SHP77 (cell line): Measurements from ENCODE around the gene ABLIM2.
"Not testable (repeated sequence)": the region's sequence is repeated elsewhere in the genome, so short reads cannot be mapped to it uniquely, and the experiment has no call there.

ENCODE experiments used
- DNase-seq, 2 experiments: peaks; one replicate each; lab custom pipeline; 2025; lab: John Stamatoyannopoulos, UW

ABLIM2 gene

DNA sequence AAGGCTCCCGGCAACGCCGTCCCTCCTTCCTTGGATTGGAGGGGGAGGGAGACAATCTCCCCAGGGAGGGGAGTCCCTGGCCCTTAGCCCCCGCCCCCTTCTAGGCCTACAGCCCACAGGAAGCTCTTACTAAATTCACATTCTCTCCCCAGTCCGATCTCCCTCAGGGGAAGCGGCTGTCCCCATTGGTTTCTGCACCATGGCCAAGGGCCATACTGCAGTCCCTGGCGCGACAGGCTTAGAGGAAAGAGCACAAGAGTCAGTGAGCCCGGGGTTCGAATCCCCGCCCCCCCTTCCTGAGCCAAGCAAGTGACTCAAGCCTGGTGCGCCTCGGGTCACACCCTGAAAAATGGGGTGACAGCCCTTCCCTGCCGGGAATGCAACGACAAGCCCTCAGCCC, 1.1 kb downstream of the ABLIM2 start:
- no peak for DNase-seq

DNA sequence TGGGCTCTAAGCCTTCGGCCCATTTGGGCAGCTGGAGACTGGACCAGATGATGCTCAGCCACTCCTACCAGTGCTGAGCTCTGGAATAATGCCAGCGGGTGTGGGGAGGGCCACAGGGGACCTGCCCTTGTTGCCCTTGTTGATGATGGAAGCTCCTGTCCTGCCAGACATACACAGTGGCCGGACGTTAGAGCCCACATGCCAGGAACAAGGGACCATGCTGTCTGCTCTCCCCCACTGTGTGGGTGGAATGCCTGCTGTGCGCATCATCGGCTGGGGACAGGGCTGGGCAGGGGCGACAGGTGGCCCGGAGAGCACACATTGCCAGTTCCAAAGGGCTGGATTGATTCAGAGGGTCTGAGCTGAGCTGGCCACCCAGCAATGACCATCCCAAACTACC, 2.0 kb downstream of the ABLIM2 start:
- no peak for DNase-seq

DNA sequence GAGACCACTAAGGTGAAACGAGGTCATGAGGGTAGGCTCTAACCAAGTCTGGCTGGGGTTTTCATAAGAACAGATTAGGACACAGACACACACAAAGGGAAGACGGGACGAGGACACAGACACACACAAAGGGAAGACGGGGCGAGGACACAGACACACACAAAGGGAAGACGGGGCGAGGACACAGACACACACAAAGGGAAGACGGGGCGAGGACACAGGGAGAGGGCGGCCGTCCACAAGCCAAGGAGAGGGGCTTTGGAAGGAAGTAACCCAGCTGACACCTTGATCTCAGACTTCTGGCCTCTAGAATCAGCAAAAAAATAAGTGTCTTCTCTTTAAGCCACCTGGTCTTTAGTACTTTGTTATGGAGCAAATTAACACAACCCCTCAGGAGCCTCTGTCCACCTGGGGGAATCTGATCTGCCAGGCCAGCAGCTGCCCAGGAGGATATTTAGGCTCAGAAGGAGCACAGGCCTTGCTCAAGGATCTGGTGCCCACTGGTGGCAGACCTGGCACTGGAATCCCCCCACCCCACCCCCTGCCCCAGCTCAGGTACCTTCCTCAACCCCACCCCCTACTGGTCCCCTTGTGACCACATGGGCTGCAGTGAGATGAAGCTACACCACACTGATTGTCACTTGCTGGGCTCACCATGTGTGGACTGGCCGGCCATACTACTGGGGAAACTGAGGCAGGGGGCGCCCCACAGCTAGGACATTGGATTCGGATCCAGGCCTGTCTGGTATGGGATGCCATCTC, 2.8 kb downstream of the ABLIM2 start:
- no peak for DNase-seq

DNA sequence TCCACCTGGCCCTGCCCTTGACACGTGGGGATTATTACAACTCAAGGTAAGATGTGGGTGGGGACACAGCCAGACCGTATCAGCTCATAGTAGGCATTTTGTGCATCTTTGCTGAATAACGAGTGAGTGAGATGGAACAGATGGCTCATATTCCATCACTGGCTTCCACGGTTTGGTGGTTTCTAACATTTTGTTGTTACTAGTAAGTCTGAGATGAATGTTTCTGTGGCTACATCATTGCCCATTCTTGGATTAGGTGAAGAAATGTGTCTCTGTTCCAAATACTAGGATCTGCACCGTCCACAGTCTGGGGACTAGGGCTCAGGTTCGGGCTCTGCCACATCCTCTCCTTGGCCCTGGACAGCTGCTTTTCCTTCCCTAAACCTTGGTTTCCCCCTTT, 3.6 kb downstream of the ABLIM2 start:
- DNase-seq = no peak

DNA sequence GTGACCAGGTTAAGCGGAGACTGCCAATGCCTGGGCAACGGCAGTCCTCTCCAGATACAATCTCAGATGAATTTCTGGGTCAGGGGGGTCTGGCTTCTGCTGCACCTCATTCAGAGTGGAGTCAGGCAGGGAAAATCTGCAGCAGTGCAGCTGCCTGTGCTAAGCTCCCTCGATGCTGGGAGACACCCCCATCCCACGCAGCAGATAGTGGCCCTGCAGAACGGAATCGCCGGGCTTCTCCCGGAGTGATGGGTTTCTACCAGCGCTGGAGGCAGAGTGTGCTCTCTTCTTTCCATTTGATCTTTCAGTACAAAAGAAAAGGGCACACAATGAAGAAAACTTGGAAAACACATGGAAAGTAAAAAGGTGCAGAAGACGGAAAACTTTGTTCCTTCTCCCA, 5.2 kb downstream of the ABLIM2 start:
- no peak for DNase-seq

DNA sequence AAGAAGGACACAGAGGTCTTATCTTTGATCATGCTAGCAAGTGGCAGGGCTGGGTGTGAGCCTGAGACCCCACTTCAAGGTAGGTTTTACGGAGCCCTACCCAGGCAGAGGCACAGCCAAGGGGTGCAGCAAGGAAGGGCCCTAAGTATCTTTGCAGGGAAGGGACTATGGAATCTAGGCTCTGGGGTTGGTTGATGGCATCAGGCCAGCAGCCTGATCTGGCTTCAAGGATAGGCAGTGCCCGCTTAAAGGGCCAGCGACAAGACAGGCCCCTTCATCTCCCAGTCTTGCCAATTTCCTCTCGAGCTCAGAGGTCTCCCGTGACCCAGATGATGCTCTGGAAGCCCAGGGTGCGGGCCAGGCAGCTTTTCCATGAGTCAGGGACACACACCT, 5.8 kb downstream of the ABLIM2 start:
- DNase-seq = no peak

DNA sequence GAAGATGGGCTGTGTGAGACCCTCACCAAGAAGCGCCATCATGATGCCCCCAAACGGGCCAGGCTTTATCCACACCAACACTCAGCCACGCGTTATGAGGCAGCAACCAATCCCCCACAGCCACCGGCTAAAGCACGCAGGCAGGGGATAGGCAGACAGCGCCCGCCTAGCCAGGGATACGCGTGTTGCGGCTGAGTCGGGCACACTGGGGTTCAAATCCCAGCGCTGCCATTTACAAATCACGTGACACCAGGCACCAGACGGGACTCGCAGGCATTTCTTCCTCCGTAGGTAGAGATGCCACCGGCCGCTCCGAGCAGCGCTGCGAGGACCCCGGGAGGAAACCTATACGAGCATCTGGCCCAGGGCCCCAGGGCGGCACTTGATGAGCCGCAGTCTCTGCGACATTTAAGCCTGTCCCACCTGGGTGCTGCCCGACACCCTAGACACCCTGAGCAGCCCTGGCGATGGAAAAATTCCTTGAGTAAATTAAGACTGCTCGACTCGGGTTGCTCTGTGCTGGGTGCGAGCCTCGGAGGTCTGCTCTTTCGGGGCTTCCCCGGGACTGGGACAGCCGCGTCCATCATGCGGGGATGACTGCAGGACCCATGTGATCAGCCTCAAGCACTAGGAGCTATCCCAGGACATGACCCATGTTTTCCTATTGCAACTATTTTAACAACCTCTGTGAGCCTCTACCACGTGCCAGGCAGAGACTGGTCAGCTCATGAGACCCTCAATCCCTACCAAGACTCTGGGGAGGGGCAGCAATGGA, 6.3 kb downstream of the ABLIM2 start:
- no peak for DNase-seq

DNA sequence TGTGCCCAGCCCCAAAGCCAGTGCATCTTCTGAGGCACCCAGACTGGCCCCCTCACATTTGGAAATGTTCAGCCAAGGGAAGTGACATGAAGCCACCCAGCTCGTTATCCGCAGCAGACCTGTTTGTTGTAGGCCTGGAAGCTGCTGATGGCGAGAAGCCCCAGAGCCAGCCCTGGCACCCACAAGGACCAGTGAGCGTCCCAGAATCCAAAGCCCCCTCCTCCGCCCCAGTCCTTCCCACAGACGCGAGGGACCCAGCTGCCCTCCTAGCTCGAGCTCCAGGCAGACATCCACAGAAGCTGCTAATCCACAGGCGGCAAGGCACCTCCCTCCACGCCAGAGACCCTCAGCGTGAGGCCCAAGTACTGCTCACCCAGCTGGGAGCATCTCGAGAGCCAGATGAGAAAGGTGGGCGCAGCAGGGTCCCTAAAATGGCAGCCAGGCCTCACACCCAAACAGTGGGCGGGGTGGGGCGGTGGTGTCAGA, 7.4 kb downstream of the ABLIM2 start:
- DNase-seq = no peak

DNA sequence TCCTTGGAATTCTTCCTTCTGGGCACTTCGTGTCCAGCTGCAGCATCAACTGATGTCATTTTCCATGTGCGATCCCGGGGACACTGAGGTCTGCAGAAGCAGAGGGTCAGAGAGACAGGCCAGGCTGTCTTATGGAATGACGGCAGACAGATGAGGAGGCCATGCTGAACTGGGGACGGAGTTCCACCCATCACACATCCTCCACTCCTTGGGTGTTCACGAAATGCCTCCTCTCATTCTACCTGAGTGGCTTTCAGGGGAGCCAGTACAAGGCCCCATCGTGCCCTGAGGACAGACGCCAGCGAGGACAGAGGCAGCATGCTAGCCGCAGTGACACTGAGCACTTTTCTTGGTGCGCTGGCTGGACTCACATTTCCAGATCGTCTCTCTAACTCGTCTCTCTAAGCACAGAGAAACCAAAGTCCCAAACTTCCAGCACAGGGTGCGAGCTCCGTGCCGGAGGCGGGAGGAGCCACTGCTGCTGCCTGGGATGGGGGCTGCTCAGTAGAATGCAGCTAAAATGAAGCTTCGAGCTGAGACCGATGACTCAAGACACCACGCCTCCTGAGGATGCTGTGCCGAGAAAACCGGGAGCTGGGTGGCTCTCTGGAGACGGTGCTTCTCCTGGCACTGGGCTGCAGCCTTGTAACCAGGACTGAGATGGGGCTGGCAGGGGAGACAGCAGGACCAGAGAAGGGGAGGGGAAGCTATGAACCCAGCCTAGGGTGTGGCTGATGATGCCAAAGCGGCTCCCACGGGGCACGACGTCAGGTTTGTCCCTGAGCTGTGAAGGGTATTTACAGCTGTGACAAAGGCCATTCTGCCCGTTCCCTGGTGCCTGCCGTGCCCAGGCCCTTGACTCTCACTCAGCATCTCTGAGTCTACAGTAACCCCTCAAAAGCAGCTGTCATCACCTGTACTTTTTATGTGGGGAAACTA, 8.2 kb downstream of the ABLIM2 start:
- no peak for DNase-seq

DNA sequence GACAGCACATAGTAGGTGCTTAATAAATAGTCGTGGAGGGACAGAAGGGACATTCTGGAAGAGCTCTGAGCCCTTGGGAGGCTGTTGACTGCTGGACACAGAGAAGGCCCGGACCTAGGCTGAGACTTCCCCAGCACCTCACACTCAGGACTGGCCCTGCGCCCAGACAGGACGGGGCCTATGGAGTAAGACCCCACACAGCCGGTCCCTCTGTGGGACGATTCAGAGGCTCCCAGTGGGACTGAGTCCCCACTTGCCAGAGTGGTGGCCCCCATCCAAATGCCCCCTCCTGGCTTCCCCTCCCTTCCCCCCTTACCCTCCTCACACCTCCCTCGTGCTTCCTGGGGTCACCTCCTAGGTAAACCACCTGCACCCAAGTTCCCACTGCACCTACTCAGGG, 8.9 kb downstream of the ABLIM2 start:
- DNase-seq = no peak

DNA sequence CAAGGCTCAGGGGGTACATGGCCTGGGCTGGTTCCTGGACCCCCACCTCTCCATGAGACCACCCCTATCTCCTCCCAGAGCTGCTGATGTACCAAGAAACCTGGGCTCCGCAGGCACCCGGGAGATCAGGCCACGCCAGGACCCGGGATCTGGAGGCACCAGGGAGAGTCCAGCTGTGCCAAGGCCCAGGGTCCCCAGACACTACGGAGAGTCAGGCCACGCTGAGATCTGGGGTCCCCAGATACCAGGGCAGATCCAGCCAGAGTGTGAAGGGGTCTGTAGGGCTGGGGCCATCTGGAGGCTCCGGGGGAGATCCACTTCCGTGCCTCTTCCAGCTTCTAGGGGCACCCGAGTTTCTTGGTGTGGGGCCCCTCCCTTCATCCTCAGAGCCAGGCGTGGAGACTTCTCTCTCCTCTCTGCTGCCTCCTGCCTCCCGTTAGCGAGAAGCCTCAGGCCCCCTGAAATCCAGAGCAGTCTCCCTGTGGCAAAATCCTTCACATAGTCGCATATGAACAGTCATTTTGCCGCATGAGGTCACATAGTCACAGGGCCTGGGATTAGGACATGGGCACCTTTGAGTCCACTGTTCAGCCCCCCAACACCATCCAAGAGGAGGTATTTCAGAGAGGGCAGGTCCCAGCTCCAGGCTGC, 9.7 kb downstream of the ABLIM2 start:
- DNase-seq = no peak

DNA sequence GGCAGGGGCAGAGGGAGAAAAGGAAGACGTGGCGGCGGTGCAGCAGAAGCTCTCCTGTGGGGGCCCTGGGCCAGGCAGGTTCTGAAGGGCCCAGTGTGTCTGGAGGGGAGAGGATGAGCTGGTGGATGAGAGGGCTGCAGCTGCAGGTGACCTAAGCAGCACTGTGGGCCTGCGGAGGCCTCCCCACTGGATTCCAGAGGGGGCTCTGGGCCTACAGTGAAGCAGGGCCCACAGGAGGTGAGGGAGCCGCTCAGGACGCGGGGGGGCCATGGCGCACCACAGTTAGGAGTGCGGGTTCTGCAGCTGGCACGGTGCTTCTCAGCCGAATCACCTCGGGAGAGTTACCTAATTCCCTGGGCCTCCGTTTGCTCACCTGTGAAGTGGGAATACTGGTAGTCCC, 10.5 kb downstream of the ABLIM2 start:
- DNase-seq = no peak

DNA sequence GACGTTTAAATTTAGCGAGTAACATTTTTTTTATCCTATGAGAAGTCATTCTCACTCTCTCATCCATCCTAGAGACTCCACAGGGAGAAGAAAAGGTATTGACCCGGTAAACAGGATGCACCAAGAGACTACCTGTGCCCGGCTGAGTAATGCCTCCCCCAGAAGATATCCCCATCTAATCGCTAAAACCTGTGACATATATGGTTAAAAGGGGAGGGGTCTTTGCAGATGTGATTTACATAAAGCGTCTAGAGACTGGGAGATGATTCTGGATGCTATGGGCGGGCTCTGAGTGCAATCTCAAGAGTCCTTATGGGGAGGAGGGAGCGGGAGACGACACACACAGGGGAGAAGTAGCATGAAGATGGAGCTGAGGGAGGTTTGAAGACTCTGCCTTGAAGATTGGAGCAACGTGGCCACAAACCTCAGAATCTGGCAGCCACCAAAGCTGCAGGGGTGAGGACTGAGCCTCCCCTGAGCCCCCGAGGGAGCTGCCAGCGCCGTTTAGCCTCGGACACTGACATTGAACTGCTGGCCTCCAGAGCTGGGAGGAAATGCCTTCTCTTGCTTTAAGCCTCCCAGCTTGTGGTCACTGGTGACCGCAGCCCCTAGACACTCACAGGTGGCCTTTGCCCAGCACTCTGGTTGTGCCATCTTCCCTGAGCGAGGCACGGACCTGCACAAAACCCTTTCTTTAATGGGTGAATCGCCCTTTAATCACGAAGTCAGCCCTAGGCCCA, 11.2 kb downstream of the ABLIM2 start:
- DNase-seq = no peak

DNA sequence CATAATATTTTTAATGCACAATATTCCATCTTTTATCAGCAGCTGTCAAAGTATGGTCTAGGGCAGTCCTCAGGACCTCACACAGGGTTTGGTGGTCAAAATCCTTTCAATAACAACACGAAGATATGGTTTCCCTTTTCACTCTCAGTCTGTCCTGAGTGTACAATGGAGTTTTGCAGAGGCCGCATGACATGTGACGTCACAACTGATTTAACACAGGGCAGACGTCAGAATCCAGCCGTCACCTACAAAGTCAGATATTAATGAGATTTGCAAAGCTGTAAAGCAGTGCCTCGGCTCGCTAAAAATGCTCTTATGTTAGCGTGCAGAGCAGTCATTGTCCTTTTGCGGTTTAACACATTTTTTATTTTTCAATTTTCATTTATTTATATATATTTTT, 12.5 kb downstream of the ABLIM2 start:
- peak in 1 of 2 experiments; percentile 35 for DNase-seq

DNA sequence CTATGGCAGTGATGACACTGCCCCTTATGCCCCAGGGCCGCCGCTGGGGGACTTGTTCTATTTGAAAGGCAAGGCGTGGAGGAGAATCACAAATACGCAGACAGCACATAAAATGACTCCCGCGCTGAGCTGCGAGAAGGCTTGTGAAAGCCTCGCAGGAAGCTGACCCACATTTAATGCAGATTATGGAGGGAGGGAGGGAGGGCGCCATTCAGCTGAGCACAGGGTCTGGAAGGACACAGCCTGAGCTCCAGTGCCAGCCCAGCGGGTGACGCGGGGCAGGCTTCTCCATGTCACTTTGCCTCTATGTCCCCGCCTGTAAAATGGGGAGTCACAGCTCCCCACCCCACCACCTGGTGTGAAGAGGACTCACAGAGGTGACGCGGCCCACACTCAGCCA, 14.3 kb downstream of the ABLIM2 start:
- DNase-seq = no peak

DNA sequence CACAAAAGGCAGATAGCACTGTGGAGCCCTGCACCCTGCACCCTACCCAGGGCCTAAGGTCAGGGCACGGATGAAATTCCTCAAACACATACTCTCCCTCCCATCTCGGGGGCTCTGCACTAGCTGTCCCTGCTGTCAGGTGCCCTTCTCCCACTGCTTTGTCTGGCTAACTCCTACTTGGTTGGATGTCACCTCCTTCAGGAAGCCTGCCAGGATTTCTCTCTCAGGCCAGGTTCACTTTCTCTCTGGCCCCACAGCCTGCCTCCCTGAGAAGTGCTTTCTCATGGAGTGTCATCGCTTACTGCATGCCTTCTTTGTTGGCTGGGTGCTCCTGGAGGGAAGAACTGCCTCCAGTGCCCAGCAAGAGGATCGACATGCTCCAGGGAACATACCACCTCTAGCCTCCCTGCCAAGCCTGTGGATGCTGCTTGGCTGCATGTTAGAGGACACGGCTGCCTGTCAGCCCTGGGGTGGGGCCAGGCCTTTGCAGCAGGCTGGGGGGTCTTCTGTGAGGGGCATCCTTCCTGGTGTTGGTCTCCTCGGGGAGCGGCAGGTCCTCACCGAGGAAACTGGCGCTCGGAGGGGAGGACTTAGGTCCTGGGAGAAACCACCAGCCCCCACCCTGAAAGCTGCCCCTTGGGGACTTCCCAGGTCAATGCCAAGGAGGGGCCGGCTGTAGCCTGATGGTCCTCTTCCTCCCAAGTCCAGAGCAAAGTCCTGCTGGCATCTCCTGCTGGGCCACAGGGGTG, 15.0 kb downstream of the ABLIM2 start:
- no peak for DNase-seq

DNA sequence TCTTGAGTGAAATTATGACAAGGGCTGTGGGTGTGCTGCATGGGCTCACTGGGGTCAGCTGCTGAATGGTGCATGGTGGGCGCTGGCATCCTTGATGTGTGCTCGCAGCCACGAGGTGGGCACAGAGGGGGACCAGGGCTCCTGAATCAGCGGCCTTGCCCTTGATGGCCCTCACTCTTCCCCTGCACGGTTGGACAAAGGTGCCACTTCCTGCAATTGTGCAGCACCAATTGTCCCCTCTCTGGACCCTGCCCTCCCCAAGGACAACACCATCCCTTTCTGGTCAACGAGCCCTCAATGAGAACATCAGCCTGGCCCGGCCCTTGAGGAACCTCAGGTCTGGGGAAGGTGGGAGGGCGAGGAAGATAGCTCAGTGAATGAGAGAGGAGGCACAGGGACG, 16.1 kb downstream of the ABLIM2 start:
- no peak for DNase-seq

DNA sequence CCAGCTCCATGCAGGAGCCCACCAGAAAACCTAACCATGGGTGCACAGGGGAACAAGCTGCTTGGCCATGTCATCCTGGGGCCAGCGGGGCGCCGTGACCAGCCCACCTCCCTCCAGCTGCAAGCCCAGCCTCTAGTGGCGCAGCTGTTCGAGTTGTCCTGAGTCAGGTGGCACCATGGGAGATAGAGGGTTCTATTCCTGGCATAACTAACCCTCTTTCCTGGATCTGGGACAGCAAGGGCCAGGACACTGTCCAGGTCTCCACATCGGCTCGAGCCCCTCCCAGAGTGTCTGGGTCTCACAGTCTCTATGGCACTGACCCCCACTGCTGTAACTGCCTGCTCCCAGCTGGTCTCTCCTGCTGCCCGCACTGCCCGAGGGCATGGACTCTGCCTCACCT, 16.7 kb downstream of the ABLIM2 start:
- DNase-seq = no peak

DNA sequence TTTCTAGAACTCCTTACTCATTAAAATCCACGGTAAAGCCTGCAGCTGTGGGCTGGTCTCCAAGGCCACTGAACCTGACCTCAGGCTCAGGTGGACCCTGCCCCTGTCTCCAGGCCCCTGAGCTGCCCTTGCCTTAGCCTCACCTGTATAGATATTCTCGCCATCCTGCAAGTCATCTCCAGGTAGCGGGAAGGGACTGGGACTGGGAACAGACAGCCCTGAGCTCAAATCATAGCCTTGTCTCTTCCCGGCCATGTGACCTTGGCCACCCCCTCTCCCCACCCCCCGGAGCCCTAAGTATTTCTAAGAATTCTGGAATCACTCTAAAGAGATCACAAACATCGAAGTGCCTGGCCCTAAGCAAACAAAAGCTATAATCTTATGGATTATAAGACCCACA, 17.7 kb downstream of the ABLIM2 start:
- no peak for DNase-seq

DNA sequence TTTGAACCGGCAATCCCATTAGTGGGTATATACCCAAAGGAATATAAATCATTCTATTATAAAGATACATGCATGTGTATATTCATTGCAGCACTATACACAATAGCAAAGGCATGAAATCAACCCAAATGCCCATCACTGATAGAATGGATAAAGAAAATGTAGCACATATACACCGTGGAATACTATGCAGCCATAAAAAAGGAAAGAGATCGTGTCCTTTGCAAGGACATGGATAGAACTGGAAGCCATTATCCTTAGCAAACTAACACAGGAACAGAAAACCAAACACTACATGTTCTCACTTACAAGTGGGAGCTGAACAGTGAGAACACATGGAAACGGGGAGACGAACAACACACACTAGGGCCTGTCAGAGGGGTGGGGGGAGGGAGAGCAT, 18.9 kb downstream of the ABLIM2 start:
- not testable (repeated sequence) for DNase-seq
